Pulmonary artery endothelial cell (primary cell): ENCODE results near the gene GANAB. TPM values are rescaled to one million over a fixed set of nuclear protein-coding genes. Genes with fewer than 3 reads are reported as not detected.
"Not testable (repeated sequence)": the region's sequence is repeated elsewhere in the genome, so short reads cannot be mapped to it uniquely, and the experiment has no call there.

Experiments used
- DNase-seq: peaks from one replicate; pipeline ENCODE4 v3.0.0-alpha.2; 2011; ENCODE audit warnings: low read depth, low spot score
- total RNA-seq: library from RNA; depleted of rRNA; stranded (reverse); fragments of >200 nt; gene quantifications from 2 replicates; pipeline ENCODE4 v1.2.3, GENCODE V29; 2014

Gene GANAB
- total RNA-seq, 1 donor from 2014 or later, result 287 TPM

- peak; percentile 88 for DNase-seq
Observed at GRCh38 chr11:62621567-62622470, 24.6 kb downstream of the GANAB start, which contains the start of gene B3GAT3. TSS of gene B3GAT3 (minus strand) at chr11:62621986. CDS start at chr11:62621947, 39 bp downstream.

GRCh38 chr11:62621027-62621566 is 25.3 kb downstream of the GANAB start:
- no peak for DNase-seq

- not testable (repeated sequence) for DNase-seq
Observed at GRCh38 chr11:62616957-62617356, 29.5 kb downstream of the GANAB start.

- no peak for DNase-seq
Observed at GRCh38 chr11:62615521-62615920, 30.9 kb downstream of the GANAB start.

- no peak for DNase-seq
Observed at GRCh38 chr11:62614275-62614674, 32.1 kb downstream of the GANAB start.

GRCh38 chr11:62613291-62613778 is 33.1 kb downstream of the GANAB start:
- DNase-seq, result no peak

GRCh38 chr11:62612366-62613290 is 33.8 kb downstream of the GANAB start, which contains the start of the genes EML3 and ROM1:
TSS of gene EML3 (minus strand) at chr11:62612775. CDS start at chr11:62612457, 318 bp downstream.
TSS of gene ROM1 (plus strand) at chr11:62613257. CDS start at chr11:62613282, 25 bp downstream.
- peak; percentile 50 for DNase-seq

- no peak for DNase-seq
Observed at GRCh38 chr11:62611705-62612365, 34.6 kb downstream of the GANAB start.

GRCh38 chr11:62610814-62611704 is 35.4 kb downstream of the GANAB start:
- DNase-seq, result no peak

GRCh38 chr11:62610403-62610802 is 36.0 kb downstream of the GANAB start:
- no peak for DNase-seq

- no peak for DNase-seq
Observed at GRCh38 chr11:62608776-62609175, 37.6 kb downstream of the GANAB start.

- no peak for DNase-seq
Observed at GRCh38 chr11:62607714-62608113, 38.7 kb downstream of the GANAB start.

GRCh38 chr11:62605902-62606301 is 40.5 kb downstream of the GANAB start:
- no peak for DNase-seq

- no peak for DNase-seq
Observed at GRCh38 chr11:62605467-62605866, 40.9 kb downstream of the GANAB start.

GRCh38 chr11:62604460-62605120 is 41.8 kb downstream of the GANAB start:
- no peak for DNase-seq

- no peak for DNase-seq
Observed at GRCh38 chr11:62603776-62604299, 42.6 kb downstream of the GANAB start.

GRCh38 chr11:62603072-62603408 is 43.4 kb downstream of the GANAB start:
- no peak for DNase-seq

GRCh38 chr11:62602141-62603071 is 44.0 kb downstream of the GANAB start:
- DNase-seq, result no peak
